GM20431 (cell line): ENCODE results near the gene PDCD1.
"Not testable (repeated sequence)": the region's sequence is repeated elsewhere in the genome, so short reads cannot be mapped to it uniquely, and the experiment has no call there.

Experiments used
- in situ Hi-C: fragments of 300-500 bp; cut with MseI, MboI; formaldehyde crosslinking; loops from one replicate; pipeline ENCODE4 v1.15.0; 2020; ENCODE audit warnings: low sequenced_read_pairs; ENCODE audit not compliant: unreplicated experiment

Gene PDCD1

GRCh38 chr2:241880311-241881073 is 21.8 kb upstream of the PDCD1 start:
- in situ Hi-C loops: no loop called here

DNA sequence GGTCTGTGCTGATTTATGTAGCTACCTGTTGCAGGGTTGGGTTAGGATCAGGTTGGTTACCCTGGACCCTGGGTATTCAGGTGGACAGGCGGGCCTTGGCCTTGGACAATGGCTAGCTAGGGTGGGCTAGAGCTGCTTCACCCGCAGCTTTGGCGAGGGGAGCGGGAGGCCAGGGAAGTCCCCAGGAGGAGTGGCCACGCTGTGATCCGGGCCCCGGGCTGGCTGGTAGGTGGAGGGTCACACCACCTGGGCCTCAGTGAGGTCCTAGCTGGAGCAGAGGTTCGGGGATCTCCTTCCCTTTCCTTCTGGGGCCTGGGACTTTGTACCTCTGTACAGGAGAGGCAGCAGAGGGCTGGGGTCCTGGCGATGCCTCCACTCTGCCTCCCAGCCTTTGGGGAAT is 20.6 kb upstream of the PDCD1 start:
- in situ Hi-C loops: no loop called here

- in situ Hi-C loops: no loop called here
Observed at GRCh38 chr2:241877989-241878970, 19.6 kb upstream of the PDCD1 start.

DNA sequence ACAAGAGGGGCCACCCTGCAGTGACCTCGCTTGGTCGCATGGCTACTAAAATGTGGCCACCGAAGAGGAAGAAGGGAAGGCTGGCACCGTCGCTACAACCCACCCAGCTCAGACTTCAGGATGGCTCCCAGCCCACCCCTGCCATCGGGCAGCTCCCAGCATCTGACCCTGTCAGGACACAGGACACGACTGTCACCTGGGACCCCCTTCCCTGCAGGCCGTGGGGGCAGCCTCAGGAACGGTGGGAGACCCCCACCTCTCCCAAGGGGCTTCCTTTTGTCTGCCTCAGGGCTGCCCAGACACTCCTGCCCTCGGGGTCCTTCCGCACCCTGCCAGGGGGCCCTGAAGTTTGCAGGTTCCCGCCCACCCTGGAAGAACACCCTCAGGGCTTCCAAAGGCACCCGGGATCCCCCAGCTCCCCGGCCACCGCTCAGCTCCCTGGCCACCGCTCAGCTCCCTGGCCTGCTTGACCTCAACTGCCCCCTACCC is 18.5 kb upstream of the PDCD1 start:
- in situ Hi-C loops: no loop called here

GRCh38 chr2:241876528-241877196 is 18.0 kb upstream of the PDCD1 start:
- in situ Hi-C loops: no loop called here

DNA sequence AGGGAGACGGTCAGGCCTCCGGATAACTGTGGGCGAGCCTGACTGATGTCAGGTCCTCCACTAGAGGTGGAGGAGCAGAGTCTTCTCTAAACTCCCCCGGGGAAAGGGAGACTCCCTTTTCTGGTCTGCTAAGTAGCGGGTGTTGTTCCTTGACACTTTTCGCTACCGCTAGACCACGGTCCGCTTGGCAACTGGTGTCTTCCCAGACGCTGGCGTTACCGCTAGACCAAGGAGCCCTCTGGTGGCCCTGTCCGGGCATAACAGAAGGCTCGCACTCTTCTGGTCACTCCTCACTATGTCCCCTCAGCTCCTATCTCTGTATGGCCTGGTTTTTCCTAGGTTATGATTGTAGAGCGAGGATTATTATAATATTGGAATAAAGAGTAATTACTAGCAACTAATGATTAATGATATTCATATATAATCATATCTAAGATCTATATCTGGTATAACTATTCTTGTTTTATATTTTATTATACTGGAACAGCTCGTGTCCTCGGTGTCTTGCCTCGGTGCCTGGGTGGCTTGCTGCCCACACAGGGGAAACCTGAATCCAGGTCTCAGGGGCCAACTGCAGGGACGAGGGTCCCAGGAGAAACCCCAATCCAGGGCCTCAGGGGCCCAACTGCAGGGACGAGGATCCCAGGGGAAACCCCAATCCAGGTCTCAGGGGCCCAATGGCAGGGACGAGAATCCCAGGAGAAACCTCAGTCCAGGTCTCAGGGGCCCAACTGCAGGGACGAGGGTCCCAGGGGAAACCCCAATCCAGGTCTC is 17.2 kb upstream of the PDCD1 start:
- in situ Hi-C loops: not testable (repeated sequence)

DNA sequence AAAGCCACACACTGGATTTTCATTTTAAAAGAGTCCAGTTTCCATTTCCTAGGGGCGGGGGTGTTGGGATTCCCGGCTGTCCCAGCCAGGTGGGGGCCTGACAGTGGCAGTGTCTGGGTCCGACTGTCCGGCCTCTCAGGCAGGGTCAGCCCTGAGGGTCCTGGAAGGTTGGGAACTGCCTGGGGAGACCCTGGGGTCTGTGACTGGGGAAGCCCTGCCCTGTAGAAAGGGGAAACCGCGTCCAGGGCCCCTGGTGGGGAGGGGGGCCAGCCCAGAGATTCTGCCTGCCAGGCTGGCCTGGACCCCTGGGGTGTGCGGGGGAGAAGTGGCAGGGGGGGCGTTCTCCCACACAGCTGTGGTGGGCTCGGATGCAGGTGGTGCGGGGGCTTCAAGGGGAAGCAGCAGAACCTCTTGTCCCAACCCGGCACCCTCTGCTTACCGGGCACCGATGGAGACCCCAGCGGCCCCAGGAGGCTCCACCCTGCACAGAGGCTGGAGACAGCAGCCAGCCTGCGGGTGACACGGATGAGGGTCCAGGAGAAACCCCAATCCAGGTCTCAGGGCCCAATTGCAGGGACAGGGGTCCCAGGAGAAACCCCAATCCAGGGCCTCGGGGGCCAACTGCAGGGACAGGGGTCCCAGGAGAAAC is 15.7 kb upstream of the PDCD1 start:
- in situ Hi-C loops: no loop called here

DNA sequence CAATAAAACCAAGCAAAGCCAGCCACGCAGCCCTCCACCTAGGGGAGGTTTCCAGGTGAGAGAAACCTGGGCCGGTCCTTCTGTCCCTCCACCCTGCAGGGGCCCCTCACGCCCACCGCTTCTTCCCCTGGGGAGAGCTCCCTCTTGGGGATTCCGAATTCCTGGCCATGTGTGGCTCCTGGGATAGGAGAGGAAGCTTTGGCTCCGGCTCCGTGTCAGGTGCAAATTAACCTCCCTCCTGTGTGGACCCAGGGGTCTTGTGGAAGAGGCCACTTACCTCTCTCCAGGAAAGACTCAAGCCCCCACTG is 15.1 kb upstream of the PDCD1 start:
- in situ Hi-C loops: no loop called here

- in situ Hi-C loops: no loop called here
Observed at GRCh38 chr2:241873081-241873802, 14.5 kb upstream of the PDCD1 start.

GRCh38 chr2:241872313-241872642 is 13.6 kb upstream of the PDCD1 start:
- in situ Hi-C loops: no loop called here

- in situ Hi-C loops: no loop called here
Observed at GRCh38 chr2:241871538-241872312, 13.0 kb upstream of the PDCD1 start.

DNA sequence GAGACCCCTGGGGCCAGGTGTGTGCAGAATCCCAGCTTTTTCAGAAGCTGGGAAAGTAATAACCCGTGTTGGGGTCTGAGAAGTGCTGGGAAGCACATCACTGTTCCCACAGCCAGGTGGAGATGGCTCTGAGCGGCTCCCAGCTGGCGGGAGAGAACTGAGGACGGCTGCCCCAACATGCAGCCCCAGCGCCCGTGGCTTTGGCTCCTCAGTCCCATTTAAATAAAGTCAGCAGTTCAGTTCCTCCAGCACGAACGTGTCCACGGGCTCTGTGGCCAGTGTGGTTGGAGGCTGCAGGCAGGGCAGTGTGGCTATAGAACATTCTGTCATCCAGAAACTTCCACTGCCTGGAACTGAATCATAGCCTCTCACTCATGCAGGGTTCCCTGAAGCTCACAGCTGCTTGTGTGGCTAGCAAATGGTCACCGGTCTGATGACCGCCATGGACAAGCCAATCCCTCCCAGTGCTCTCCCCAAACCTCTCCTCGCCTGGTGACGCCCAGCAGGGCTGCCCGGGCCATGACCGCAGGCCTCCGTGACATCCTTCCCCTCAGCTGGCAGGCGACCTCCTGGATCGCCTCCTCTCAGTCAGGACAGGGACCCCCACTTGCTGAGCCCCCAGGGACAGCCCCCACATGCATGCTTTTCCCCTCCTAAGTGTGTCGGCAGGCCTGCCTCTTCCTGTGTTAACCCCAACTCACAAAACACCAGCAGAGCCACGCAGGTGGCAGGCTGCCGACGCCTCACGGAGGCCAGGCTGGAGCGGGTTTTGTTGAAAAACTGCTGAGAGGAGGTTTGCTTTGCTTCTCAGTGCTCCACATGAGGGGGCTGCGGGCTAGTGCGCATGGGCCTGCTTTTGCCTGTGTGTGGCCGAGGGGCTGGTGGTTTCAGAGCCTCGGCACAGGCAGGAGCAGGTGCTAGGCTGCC is 12.2 kb upstream of the PDCD1 start:
- in situ Hi-C loops: no loop called here

DNA sequence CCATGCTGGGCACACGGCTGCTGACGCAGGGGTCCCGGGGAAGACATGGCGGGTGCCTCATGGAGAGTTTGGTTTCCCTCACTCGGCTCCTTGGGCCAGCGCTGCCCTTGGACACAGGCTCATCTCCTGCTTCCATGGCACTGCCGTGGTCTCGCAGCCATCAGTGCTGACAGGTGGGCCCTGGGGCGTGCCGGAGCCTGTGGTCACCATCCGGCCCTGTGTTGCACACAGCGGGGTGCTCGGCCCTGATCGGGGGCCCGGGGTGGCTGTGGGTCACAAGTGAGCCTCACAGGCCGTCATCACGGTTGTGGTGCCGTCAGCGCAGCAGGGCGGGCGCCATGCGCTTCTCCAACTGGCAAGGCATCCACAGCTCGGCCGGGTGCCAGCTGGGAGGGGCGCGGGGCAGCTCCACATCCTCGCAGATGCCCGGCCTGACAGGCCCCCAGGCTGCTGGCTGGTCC is 11.4 kb upstream of the PDCD1 start:
- in situ Hi-C loops: no loop called here

- in situ Hi-C loops: no loop called here
Observed at GRCh38 chr2:241869087-241869961, 10.6 kb upstream of the PDCD1 start, which contains the start of gene RTP5. Gene RTP5 (plus strand): TSS chr2:241869729. CDS start chr2:241869757, 28 bp downstream.

- in situ Hi-C loops: no loop called here
Observed at GRCh38 chr2:241868661-241869081, 10.0 kb upstream of the PDCD1 start.
